HG02588 (cell line): ENCODE results near the gene LITAF.
"Not testable (repeated sequence)": the region's sequence is repeated elsewhere in the genome, so short reads cannot be mapped to it uniquely, and the experiment has no call there.

Source experiments
- ATAC-seq: cut with Tn5 transposase; IDR thresholded peaks from one replicate; pipeline ENCODE4 v1.9.1; 2021; ENCODE audit warnings: mild to moderate bottlenecking, moderate library complexity; ENCODE audit not compliant: unreplicated experiment

The LITAF gene

GRCh38 chr16:11601425-11601824 is 14.7 kb upstream of the LITAF start:
- ATAC-seq: no peak

- ATAC-seq: no peak
Observed at GRCh38 chr16:11599579-11599978, 12.9 kb upstream of the LITAF start.

GRCh38 chr16:11597235-11598095 is 10.7 kb upstream of the LITAF start:
- no peak for ATAC-seq

GRCh38 chr16:11596572-11597226 is 10.0 kb upstream of the LITAF start:
- no peak for ATAC-seq

- ATAC-seq: no peak
Observed at GRCh38 chr16:11593581-11593980, 6.9 kb upstream of the LITAF start.

- not testable (repeated sequence) for ATAC-seq
Observed at GRCh38 chr16:11593076-11593475, 6.4 kb upstream of the LITAF start.

- ATAC-seq: not testable (repeated sequence)
Observed at GRCh38 chr16:11591630-11592029, 4.9 kb upstream of the LITAF start.

- ATAC-seq: no peak
Observed at GRCh38 chr16:11589198-11589550, 2.5 kb upstream of the LITAF start.

GRCh38 chr16:11588321-11589197 is 1.8 kb upstream of the LITAF start:
- no peak for ATAC-seq

- ATAC-seq: no peak
Observed at GRCh38 chr16:11587643-11588247, 1.0 kb upstream of the LITAF start.

- peak; percentile 21 for ATAC-seq
Observed at GRCh38 chr16:11586378-11586855, 302 bp downstream of the LITAF start.

GRCh38 chr16:11585460-11586377 is 1.0 kb downstream of the LITAF start:
- no peak for ATAC-seq

GRCh38 chr16:11583889-11584565 is 2.7 kb downstream of the LITAF start:
- ATAC-seq: no peak

GRCh38 chr16:11583166-11583565 is 3.6 kb downstream of the LITAF start:
- no peak for ATAC-seq

GRCh38 chr16:11582157-11582814 is 4.4 kb downstream of the LITAF start:
- ATAC-seq: no peak

- no peak for ATAC-seq
Observed at GRCh38 chr16:11581678-11582077, 5.0 kb downstream of the LITAF start.

GRCh38 chr16:11580451-11581086 is 6.2 kb downstream of the LITAF start:
- ATAC-seq: no peak

GRCh38 chr16:11577290-11577660 is 9.4 kb downstream of the LITAF start:
- ATAC-seq: not testable (repeated sequence)
